ENCODE data around the gene XCL2. TPM values are rescaled to one million over a fixed set of nuclear protein-coding genes. Genes with fewer than 3 reads are reported as not detected.

The XCL2 gene
- total and polyA plus RNA-seq, 2 of the 8 experiments (the other 6 are each of a cell fraction or from before 2014, with no cell fraction given): not detected

DNA sequence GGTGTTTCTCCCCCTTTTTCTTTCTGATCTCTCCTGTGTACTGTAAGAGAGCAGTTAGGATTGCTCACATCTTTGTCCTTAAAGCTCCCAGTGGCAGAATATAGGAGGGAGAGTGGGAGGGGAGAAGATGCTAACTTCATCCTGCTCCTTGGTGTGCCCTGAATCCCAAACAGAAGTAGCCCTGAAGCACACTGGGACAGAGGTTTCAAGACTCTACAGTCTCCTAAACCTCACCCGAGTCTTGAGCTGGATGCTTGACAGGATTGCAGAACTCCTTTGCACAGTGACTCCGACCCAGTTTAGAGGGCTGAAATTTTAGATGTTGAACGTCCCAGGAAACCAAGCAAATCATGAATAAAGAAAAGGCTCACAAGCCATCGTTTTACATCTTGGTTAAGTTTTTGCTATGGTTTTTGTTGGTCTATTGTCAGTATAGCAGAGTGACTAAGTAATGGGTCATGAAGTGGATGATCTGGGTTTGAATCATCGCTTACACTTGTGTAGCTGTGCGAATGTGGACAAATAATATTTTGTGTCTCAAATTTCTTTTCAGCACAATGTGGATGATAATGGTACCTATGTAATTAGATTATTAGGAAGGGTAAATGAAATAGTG is 37.5 kb downstream of the XCL2 start (continued):
- no peak for TF ChIP-seq HDAC2 (IDR thresholded peaks at IDR 0.05; ENCODE audit: borderline replicate concordance in 1 of 2, low read depth in 2 of 2, low read length in 2 of 2)
- TF ChIP-seq, protein P1, sequence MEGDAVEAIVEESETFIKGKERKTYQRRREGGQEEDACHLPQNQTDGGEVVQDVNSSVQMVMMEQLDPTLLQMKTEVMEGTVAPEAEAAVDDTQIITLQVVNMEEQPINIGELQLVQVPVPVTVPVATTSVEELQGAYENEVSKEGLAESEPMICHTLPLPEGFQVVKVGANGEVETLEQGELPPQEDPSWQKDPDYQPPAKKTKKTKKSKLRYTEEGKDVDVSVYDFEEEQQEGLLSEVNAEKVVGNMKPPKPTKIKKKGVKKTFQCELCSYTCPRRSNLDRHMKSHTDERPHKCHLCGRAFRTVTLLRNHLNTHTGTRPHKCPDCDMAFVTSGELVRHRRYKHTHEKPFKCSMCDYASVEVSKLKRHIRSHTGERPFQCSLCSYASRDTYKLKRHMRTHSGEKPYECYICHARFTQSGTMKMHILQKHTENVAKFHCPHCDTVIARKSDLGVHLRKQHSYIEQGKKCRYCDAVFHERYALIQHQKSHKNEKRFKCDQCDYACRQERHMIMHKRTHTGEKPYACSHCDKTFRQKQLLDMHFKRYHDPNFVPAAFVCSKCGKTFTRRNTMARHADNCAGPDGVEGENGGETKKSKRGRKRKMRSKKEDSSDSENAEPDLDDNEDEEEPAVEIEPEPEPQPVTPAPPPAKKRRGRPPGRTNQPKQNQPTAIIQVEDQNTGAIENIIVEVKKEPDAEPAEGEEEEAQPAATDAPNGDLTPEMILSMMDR (IDR thresholded peaks at IDR 0.05; ENCODE audit: control extremely low read depth in 1 of 3, insufficient read depth in 1 of 3, low read depth in 1 of 3, low read length in 3 of 3): no peak
- TF ChIP-seq FOSL1 (IDR thresholded peaks at IDR 0.05; ENCODE audit: insufficient read depth, low read depth, low read length): no peak
- TF ChIP-seq RNF2 (IDR thresholded peaks at IDR 0.05; ENCODE audit: borderline replicate concordance, low read depth, low read length, missing control alignments, poor library complexity, severe bottlenecking): no peak
- no peak for TF ChIP-seq NRF1 (IDR thresholded peaks at IDR 0.05; ENCODE audit: low read depth, low read length)
